Omental fat pad (tissue), 4 donors: ENCODE data around the gene BIN1. TPM values are rescaled to one million over a fixed set of nuclear protein-coding genes. Genes with fewer than 3 reads are reported as not detected.

Experiments used
- ATAC-seq: fragments of 150-250 bp; one replicate; pipeline ENCODE4 v1.9.1; 2016; ENCODE audit warnings: mild to moderate bottlenecking, moderate library complexity; ENCODE audit not compliant: low FRiP score
- DNase-seq: peaks from one replicate; pipeline ENCODE4 v3.0.0-alpha.2; 2019; ENCODE audit warnings: low spot score
- CTCF ChIP-seq, 3 donors: fragments of 450-650 bp; IDR thresholded peaks; one replicate each; pipeline ENCODE4 v1.5.1; 2016 to 2017; ENCODE audit warnings: antibody characterized with exemption in 3 of 3, mild to moderate bottlenecking in 3 of 3, moderate library complexity in 2 of 3
- total RNA-seq, 4 donors: library from RNA; depleted of rRNA; stranded (reverse); fragments of >200 nt; gene quantifications; one replicate each; pipeline ENCODE4 v1.1.0, GENCODE V29; 2016

The BIN1 gene
- total RNA-seq, 4 donors from 2014 or later = 64.2 to 78.5 (median 73.2) TPM

GRCh38 chr2:127074358-127074757 is 32.6 kb downstream of the BIN1 start:
- ATAC-seq = no peak
- DNase-seq = no peak
- no peak for TF ChIP-seq CTCF (IDR thresholded peaks at IDR 0.05)

GRCh38 chr2:127072970-127073369 is 34.0 kb downstream of the BIN1 start:
- TF ChIP-seq CTCF (IDR thresholded peaks at IDR 0.05) = no peak
- ATAC-seq (no peak), DNase-seq (no peak)

GRCh38 chr2:127072396-127072795 is 34.6 kb downstream of the BIN1 start:
- TF ChIP-seq CTCF (IDR thresholded peaks at IDR 0.05) = no peak
- ATAC-seq (no peak), DNase-seq (no peak)

GRCh38 chr2:127071901-127072328 is 35.0 kb downstream of the BIN1 start:
- ATAC-seq (no peak), DNase-seq (no peak)
- TF ChIP-seq CTCF (IDR thresholded peaks at IDR 0.05) = no peak

GRCh38 chr2:127070221-127070620 is 36.7 kb downstream of the BIN1 start:
- no peak for ATAC-seq
- no peak for TF ChIP-seq CTCF (IDR thresholded peaks at IDR 0.05)
- DNase-seq = no peak

- no peak for ATAC-seq
- no peak for DNase-seq
- no peak for TF ChIP-seq CTCF (IDR thresholded peaks at IDR 0.05)
Observed at GRCh38 chr2:127069536-127069935, 37.4 kb downstream of the BIN1 start.

- no peak for TF ChIP-seq CTCF (IDR thresholded peaks at IDR 0.05)
- ATAC-seq (no peak), DNase-seq (no peak)
Observed at GRCh38 chr2:127069003-127069402, 38.0 kb downstream of the BIN1 start.
